HG03097 (cell line): ENCODE data around the gene TESK2.
"Not testable (repeated sequence)": the region's sequence is repeated elsewhere in the genome, so short reads cannot be mapped to it uniquely, and the experiment has no call there.

Source experiments
- ATAC-seq: cut with Tn5 transposase; IDR thresholded peaks from one replicate; pipeline ENCODE4 v1.9.1; 2021; ENCODE audit not compliant: unreplicated experiment, low FRiP score

TESK2 gene

GRCh38 chr1:45478121-45478814, 12.7 kb downstream of the TESK2 start:
- ATAC-seq: no peak

- ATAC-seq: no peak
Observed at GRCh38 chr1:45477646-45478045, 13.3 kb downstream of the TESK2 start.

GRCh38 chr1:45474194-45474593, 16.8 kb downstream of the TESK2 start:
- not testable (repeated sequence) for ATAC-seq

GRCh38 chr1:45473302-45473701, 17.7 kb downstream of the TESK2 start:
- no peak for ATAC-seq

GRCh38 chr1:45470306-45470798, 20.6 kb downstream of the TESK2 start:
- no peak for ATAC-seq

GRCh38 chr1:45467353-45467752, 23.6 kb downstream of the TESK2 start:
- not testable (repeated sequence) for ATAC-seq

GRCh38 chr1:45465277-45465676, 25.7 kb downstream of the TESK2 start:
- ATAC-seq: no peak

- ATAC-seq: no peak
Observed at GRCh38 chr1:45458894-45459293, 32.1 kb downstream of the TESK2 start.

- ATAC-seq: no peak
Observed at GRCh38 chr1:45456531-45456930, 34.4 kb downstream of the TESK2 start.

GRCh38 chr1:45455162-45455561, 35.8 kb downstream of the TESK2 start:
- ATAC-seq: no peak

GRCh38 chr1:45454464-45454863, 36.5 kb downstream of the TESK2 start:
- no peak for ATAC-seq

- no peak for ATAC-seq
Observed at GRCh38 chr1:45452503-45452902, 38.5 kb downstream of the TESK2 start.

GRCh38 chr1:45448357-45448756, 42.6 kb downstream of the TESK2 start:
- no peak for ATAC-seq

- ATAC-seq: no peak
Observed at GRCh38 chr1:45446950-45447672, 43.9 kb downstream of the TESK2 start.

GRCh38 chr1:45446530-45446929, 44.4 kb downstream of the TESK2 start:
- no peak for ATAC-seq

- ATAC-seq: no peak
Observed at GRCh38 chr1:45444609-45445131, 46.3 kb downstream of the TESK2 start.

GRCh38 chr1:45443580-45444446, 47.1 kb downstream of the TESK2 start:
- ATAC-seq: no peak

GRCh38 chr1:45442272-45442671, 48.7 kb downstream of the TESK2 start:
- no peak for ATAC-seq

GRCh38 chr1:45437323-45437722, 53.6 kb downstream of the TESK2 start:
- no peak for ATAC-seq

- no peak for ATAC-seq
Observed at GRCh38 chr1:45430490-45430889, 60.5 kb downstream of the TESK2 start.
